Head of caudate nucleus (tissue), 42 donors: Measurements from ENCODE around the gene ANKMY2.
"Not testable (repeated sequence)": the region's sequence is repeated elsewhere in the genome, so short reads cannot be mapped to it uniquely, and the experiment has no call there.

Experiments
- DNase-seq, 42 donors: peaks; one replicate each; pipeline versions ENCODE4 v3.0.0 to v3.0.0-alpha.2; 2020 to 2021; ENCODE audit warnings: mixed read lengths in 7 of 42
- intact Hi-C: fragments of 100-400 bp; cut with DNase I; formaldehyde crosslinking; loops from one replicate; pipeline ENCODE4 v1.15.0; 2022

The ANKMY2 gene

DNA sequence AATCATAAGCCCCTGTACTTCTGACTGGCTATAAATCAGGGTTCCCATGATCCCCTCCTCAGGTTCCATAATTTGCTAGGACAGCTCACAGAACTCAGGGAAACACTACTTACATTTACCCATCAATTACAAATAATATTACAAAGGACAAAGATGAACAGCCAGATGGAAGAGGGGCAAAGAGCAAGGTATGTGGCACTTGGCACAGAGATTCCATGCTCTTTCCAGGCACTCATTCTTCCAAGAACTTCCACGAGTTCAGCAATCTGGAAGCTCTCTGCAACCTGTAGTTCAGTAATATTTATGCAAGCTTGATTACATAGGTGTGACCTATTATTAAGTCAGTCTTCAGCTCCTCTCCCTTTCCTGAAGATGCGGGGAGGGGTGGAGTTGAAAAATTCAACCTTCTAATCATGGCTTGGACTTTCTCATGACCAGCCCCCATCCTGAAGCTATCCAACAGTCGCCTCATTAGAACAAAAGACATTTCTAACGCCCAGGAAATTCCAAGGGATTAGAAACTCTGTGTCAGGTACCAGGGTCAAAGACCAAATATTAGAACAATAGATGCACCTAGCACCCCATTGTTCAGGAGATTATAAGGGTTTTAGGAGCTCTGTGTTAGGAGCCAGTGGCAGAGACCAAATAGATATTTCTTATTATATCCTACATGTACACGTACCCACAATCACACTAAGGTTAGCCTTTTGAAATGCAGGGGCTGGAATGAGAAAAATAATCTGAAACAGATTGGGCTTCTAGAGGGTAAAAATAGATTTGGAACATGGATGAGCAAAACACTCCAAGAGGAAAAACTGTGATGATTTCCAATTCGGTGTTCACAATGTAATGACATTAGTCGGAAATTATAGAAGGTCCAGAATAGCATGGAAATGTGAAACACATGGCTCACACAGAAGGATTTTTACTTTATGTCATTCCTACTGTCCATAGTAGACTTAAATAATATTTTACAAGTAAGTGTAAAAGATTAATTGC, 7.0 kb downstream of the ANKMY2 start:
- DNase-seq: no peak
- intact Hi-C loops: no loop called here

DNA sequence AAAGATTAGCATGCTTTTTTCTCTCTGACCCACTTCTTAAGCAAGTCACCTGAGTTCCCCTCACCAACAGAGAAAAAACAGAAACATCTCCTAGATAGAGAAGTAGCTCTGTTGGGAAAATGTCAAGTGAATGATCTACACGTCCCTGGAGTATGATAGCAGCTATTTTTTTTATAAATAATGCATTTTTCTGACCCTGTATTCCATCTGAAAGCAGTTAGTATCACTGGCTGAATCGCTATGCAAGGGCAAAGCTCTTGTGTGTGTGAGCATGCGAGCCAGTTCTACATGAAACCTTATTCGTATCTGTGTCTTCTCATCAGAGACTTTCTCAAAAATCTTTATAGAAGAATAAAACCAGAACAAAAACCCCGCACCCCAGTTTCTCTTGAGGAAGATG, 8.2 kb downstream of the ANKMY2 start:
- no peak for DNase-seq
- intact Hi-C loops: no loop called here

DNA sequence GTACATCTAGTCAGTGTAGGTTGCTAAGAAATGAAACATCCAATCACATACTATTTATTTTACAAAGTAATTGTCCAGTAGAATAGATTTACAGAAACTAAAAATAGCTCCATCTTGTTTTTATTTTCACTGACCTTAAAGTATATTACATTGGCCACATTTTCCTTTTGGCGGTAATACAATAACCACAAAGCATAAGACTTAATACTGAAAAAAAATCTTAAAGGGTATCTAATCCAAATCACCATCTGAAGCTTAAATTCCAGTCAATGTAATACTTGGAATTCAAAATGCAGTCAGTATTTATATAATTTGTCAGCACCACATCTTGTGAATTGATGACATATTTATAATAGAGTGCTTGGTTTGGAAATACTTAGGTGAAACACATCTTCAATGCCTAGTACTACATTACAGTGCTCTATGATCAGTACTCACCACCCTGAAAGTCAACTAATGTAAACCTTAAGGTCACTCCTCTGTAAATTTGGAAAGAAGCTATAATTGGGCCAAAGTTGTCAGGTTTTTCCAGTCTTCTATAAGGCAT, 8.9 kb downstream of the ANKMY2 start:
- intact Hi-C loops: no loop called here
- DNase-seq: no peak

DNA sequence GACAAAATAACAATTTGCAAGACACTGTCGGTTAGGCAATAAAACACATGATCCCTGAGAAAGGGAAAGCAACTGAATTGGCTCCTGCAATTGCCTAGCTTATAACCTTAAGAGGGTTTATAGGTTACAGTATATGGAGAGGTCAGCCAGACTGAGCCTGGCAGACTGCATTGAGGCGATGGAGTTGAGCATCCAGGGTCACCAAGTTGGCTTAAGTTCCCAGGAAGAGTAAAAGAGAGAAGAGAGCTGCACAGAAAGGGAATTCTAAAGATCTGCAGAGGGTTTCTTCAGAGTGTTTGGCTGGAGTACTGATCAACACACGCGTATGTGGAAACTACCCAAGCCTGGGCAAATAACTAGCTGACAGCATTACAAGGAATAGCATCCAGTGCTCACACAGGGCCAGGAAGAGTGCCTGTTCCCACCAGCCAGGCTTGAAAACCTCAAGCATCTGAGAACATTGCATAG, 11.2 kb downstream of the ANKMY2 start:
- intact Hi-C loops: no loop called here
- peak in 2 of 42 donors; percentile 6 to 19 for DNase-seq

DNA sequence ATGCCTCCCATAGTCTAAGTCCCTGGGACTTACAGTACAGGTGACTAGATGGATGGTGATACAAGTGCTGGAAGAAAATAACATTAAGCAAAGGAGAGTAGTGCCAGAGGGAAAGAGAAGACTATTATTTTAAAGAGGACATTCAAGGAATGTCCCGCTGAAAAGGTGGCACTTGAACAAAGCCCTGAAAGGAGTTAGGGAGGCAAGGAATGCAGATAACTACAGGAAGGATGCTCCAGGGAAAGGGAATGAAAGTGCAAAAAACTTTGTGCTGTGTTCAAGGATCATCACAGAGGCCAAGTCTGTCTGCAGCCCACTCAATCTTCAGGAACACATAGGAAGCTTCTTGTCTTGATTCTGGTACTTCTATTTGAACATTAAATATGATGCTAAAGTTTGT, 14.9 kb downstream of the ANKMY2 start:
- intact Hi-C loops: no loop called here

DNA sequence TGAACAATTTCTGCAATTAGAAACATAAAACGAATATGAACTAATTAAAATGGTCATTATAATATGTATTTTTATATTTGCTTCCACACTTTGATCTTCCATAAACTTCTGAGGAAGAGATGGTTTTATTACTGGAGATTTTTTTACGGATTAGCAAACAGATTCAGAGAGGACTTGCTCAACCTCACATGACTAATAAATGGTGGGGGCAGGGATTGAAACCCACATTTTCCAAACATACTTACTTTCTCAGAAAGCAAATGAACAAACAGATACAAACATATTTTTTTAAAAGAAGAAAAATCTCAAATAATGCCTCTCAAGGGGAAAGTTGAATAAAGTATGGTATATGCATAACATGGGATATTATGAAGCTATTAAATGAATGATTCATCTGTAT, 18.3 kb downstream of the ANKMY2 start:
- intact Hi-C loops: no loop called here
- no peak for DNase-seq

More for the DNA sequence above, 14.9 kb downstream of the ANKMY2 start:
- DNase-seq: no peak

DNA sequence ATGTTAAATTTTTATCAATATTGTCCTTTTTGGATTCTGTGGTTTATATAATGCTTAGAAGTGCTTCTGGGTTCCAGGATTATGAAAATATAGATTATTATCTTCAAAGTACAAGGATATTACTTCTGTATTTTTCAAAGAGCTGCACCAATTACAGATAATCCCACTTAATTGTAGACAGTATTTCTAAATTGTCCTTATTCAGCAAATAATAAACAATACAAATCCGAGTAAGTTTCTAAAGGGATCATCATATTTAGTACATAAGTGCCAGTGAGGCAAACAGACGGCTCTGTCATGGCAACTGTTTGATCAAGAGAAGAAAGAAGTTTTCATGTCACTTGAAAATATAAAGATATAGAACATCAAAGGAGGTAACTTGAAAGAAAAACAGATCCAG, 19.2 kb downstream of the ANKMY2 start:
- intact Hi-C loops: no loop called here

DNA sequence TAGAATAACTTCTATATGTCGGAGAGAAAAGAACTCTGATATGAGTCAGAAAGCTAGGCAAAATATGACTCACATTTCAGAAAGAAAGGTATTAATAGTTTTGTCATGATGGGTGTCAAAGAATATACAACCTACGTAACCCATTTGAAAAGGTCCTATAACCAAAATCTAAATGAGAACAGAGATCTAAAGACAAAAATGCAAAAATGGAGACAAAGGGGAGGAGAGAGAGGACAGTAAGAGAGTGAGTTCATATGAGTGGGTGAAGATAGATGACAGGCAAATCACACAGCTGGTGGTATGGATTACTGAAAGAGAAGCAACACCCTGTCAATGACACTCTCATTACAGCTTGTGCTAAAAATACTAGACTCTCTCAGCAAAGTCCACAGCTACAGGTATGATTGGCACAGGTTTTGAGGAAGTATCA, 25.6 kb downstream of the ANKMY2 start:
- DNase-seq: peak in 5 of 42 donors; percentile 17 to 70 (median 34)
- intact Hi-C loops: no loop called here

More for the DNA sequence above, 19.2 kb downstream of the ANKMY2 start:
- DNase-seq: no peak

DNA sequence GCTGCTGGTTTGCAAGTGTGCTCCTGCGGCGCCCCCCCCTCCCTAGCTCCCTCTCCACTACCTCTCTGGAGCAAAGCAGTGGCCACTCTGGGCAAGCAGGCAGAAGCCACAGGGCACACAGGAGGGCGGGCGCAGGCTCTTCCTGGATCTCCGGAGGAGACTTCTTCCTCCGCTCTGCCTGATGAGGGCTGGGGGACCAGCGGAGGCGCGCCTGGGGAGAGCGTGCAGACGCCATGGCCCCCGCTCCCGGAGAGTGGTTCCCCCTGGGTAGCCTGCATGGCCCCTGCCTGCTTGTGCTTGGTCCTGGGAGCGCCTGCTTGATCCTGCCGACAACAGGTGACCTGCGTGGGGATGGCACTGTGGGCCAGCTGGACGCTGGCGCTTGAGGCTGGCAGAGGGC, 29.0 kb downstream of the ANKMY2 start:
- DNase-seq: no peak
- intact Hi-C loops: no loop called here

DNA sequence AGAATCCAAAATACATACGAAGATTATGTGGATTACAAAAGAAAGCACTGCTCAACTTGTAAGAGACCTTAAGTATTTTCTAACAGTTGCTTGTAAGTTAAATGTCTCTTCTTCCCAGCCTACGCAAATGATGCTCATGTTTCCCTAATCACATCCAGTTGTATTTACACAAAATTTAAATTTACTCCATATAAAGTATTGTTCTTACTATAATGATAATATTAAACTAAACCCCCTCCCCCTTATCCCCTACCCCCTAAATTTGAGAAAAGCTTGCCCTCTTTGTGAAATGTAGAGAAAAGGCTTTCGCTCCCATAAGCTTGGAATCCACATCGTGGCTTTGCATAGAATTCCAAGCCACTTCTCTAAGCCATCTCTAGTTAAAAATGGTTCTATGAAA, 29.4 kb downstream of the ANKMY2 start:
- no peak for DNase-seq

DNA sequence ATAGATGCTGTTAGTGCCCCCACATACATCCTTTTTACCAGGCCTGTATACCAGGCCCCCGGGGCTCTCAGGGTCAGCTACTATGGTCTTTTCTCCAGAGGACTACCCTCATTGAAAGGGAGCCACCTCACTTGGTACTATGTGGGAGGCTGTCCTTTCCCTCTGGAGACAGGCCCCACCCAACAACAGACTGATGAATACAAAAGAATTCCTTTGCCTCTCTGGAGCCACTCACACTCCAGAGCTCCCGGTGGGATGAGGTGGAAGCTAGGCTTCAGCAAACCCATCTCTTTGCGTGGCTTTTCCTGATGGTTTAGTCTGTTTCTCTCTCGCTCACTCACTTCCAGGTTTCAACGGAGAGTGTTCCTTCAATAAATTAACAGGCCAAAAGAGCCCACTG, 30.3 kb downstream of the ANKMY2 start:
- intact Hi-C loops: no loop called here
- DNase-seq: no peak

More for the DNA sequence above, 29.4 kb downstream of the ANKMY2 start:
- intact Hi-C loops: no loop called here

DNA sequence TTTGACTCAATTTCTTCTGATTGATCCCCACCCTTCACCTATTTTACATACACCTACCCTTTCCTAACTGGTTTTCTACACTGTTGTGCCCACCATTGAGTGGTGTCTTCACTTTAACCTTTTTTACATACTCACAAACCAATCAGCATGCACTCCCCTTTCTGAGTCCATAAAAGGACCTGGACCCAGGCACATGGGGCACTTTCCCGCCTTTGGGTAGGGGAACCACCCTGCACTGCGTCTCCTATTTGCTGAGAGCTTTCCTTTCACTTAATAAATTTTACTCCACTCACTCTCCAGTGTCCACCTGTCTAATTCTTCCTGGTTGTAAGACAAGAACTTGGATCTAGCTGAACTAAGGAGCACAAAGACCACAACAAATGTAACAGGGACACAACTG, 33.8 kb downstream of the ANKMY2 start:
- no peak for DNase-seq
- intact Hi-C loops: no loop called here

DNA sequence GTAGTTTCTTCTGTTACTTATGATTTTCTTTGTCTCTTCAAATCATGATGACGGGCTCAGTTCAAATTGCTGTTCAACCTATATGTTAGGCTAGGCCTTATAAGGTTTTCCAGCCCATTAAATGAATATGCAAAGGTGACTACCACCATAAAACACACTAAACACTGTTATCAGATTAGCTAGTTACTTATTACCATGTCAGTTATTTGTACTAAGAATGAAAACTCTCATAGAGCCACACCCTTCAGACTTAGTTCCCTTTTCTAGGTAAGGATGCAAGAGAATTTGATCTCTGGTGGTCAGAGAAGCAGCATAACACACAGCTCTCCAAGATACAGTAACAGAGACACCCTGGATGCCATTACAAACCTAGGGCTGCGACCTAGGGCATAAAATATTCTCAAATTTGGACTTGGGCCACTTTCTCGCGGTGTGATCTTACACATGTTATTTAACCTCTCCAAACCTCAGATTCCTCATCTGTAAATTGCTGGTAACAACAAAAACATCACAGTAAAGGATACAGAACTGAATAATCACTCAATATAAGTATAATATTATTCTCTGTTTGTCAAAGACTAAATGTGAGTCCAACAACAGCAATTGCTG, 35.6 kb downstream of the ANKMY2 start:
- intact Hi-C loops: loop anchor here (10.0 kb wide), 1 partner anchor 305 kb away; no protein-coding TSS in a partner anchor
- no peak for DNase-seq

DNA sequence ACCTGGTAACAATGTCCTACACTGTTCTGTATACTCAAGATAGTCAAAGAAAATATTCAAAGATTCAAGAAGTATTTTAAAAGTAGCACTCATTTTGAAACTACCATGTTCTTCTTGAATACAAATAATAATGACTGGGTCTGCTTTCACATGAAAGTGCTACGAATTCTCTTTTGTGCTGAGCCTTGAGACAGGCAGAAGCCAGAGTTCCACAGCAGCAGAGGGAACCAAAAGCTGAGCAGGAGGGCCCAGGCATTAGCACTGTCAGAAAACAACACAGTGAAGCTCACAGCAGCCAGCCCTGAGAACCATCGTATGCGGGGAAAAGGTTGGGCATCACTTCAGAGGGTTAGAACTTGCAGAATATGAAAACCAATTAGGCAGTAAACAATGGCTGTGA, 38.9 kb downstream of the ANKMY2 start:
- intact Hi-C loops: loop anchor here (10.0 kb wide), 1 partner anchor 308 kb away; no protein-coding TSS in a partner anchor

DNA sequence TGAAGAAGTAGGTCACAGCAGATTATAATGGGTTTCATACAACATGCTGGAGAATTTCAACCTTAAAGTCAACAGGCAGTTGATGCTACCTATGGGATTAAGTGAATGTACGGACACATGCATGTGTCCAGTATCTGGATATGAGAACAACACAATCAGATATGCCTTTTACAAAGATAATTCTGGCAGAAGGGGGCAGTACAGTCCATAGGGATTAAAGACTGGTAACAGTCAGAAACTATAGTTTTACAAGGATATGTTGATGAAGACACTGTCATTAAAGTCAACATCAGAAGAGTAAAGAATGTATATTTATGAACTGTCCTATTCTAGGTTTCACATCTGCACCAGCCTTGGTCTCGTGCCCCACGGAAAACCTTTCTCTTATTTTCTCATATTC, 41.5 kb downstream of the ANKMY2 start:
- intact Hi-C loops: loop anchor here (10.0 kb wide), 1 partner anchor 311 kb away; no protein-coding TSS in a partner anchor
- DNase-seq: peak in 2 of 42 donors; percentile 24 to 53

More for the DNA sequence above, 38.9 kb downstream of the ANKMY2 start:
- no peak for DNase-seq

DNA sequence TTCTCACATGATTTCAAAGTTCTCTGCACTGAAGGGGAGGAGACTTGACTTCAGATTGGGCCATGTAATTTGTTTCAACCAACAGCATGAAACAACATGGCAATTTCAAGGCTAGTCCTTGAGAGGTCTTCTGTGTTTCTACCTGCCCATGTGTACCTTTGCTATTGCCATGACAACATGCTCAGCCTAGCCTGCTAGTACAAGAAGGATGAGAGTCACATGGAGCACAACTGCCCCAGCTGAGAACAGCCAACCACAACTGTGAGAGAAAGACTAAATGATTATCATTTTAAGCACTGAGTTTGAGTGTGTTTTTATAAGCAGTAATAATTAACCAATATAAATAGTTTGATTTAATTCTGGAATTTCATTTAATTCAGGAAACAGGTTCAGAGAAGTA, 41.9 kb downstream of the ANKMY2 start:
- intact Hi-C loops: loop anchor here (10.0 kb wide), 1 partner anchor 311 kb away; no protein-coding TSS in a partner anchor

DNA sequence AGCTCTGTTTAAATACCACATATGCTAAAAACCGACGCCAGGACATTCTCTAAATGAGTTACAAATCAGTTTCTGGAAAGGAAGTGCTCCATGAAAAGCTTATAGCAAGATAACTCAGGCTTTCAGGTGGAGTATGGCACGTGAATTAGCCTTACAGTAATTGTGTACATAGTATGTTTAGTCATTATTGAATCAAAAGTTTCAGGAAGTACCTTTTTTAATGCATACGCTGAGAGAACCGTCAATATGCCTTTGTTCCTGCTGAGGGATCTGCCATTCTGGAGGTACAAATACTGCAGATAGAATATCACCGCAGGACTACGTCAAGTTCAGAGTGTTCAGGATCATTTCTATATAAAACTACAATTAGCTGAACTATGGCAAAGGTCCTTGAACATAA, 45.7 kb downstream of the ANKMY2 start:
- intact Hi-C loops: loop anchor here (10.0 kb wide), 1 partner anchor 315 kb away; no protein-coding TSS in a partner anchor

More for the DNA sequence above, 41.9 kb downstream of the ANKMY2 start:
- no peak for DNase-seq

DNA sequence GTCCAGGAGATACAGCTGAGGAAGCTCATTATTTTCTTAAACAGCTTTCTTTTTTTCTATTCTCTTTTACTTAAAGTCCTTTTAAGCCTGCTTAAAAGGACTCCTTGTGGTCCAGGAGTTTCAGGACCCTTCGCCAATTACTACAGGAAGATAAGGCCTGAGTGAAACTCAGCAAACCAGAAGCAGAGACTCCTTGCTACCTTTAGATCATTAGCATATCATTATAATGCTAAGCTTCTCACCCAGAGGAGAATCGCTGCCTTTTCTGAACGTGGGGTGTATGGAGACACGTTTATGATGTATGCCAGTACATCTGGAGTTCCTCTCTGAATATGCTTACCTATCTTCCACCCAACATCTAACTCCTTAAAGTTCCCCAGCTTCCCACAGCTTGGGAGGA, 47.5 kb downstream of the ANKMY2 start:
- peak in 1 of 42 donors; percentile 42 for DNase-seq
- intact Hi-C loops: no loop called here

More for the DNA sequence above, 45.7 kb downstream of the ANKMY2 start:
- DNase-seq: no peak

DNA sequence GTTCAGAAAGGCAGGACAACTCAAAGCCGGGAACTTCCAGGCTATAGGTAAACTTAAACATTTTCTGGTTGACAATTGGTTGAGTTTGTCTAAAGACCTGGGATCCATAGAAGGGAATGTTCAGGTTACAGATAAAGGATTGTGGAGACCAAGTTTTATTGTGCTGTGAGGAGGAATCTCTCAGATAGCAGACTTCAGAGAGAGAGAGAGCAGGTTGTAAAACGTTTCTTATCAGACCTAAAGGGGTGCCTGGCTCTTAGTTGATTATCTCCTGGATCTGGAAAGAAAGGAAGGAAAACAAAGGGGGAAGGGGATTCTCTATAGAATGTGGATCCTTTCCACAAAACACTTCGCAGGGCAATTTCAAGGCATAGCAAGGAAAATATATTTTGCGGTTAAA, 50.0 kb downstream of the ANKMY2 start:
- intact Hi-C loops: not testable (repeated sequence)

More for the DNA sequence above, 50.0 kb downstream of the ANKMY2 start:
- not testable (repeated sequence) for DNase-seq
